GM21423 (cell line): ENCODE results near the gene ZNF799.
"Not testable (repeated sequence)": the region's sequence is repeated elsewhere in the genome, so short reads cannot be mapped to it uniquely, and the experiment has no call there.

Source experiments
- ATAC-seq: cut with Tn5 transposase; IDR thresholded peaks from one replicate; pipeline ENCODE4 v1.9.1; 2021; ENCODE audit warnings: mild to moderate bottlenecking, moderate library complexity; ENCODE audit not compliant: unreplicated experiment

The ZNF799 gene

GRCh38 chr19:12364391-12365235, 36.5 kb downstream of the ZNF799 start:
- ATAC-seq, result no peak

GRCh38 chr19:12362236-12362635, 38.8 kb downstream of the ZNF799 start:
- ATAC-seq, result not testable (repeated sequence)

GRCh38 chr19:12353375-12353774, 47.7 kb downstream of the ZNF799 start:
- ATAC-seq, result no peak

DNA sequence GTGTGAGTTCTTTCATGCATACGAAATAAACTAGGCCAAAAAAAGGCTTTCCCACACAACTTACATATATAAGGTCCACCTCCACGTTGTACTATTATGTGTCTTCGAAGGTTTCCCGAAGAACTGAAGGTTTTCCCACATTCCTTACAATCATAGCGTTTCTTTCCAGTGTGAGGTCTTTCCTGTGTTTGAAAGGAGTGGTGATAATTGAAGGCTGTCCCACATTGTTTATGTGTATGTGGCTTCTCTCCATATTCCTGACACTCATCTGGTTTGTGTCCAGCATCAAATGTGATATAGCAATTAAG, 50.2 kb downstream of the ZNF799 start:
- no peak for ATAC-seq

DNA sequence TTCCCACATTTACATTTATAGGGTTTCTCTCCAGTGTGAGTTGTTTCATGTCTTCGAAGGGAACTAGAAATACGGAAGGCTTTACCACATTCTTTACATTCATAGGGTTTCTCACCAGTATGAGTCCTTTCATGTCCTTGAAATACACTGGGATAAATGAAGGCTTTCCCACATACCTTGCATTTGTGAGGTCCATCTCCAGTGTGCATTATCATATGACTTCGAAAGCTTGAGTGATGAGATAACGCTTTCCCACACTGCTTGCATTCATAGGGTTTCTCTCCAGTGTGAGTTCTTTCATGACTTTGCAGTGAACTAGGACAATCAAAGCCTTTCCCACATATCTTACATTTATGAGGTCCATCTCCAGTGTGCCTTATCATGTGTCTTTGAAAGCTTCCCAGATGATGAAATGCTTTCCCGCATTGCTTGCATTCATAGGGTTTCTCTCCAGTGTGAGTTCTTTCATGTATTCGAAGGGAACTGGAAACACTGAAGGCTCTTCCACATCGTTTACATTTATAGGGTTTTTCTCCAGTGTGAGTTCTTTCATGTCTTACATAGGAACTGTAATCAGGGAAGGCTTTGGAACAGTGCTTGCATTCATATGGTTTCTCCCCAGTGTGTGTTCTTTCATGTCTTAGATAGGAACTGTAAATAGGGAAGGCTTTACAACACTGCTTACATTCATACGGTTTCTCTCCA, 50.7 kb downstream of the ZNF799 start:
- no peak for ATAC-seq

GRCh38 chr19:12346896-12347295, 54.2 kb downstream of the ZNF799 start:
- no peak for ATAC-seq

GRCh38 chr19:12345197-12345596, 55.9 kb downstream of the ZNF799 start:
- no peak for ATAC-seq
